GM19395 (cell line): ENCODE measurements around the gene AOAH.

Experiments
- ATAC-seq: cut with Tn5 transposase; IDR thresholded peaks from one replicate; pipeline ENCODE4 v1.9.1; 2021; ENCODE audit warnings: mild to moderate bottlenecking, moderate library complexity; ENCODE audit not compliant: unreplicated experiment

The AOAH gene

GRCh38 chr7:36564489-36564888 lies 159.8 kb downstream of the AOAH start:
- no peak for ATAC-seq

GRCh38 chr7:36563706-36564327 lies 160.5 kb downstream of the AOAH start:
- no peak for ATAC-seq

GRCh38 chr7:36562121-36562520 lies 162.2 kb downstream of the AOAH start:
- ATAC-seq, result no peak

GRCh38 chr7:36549029-36549428 lies 175.3 kb downstream of the AOAH start:
- ATAC-seq, result no peak

- no peak for ATAC-seq
These were observed 176.9 kb downstream of the AOAH start for GRCh38 chr7:36547416-36547815.

- ATAC-seq, result no peak
These were observed 178.0 kb downstream of the AOAH start for GRCh38 chr7:36546331-36546730.

GRCh38 chr7:36545291-36545690 lies 179.0 kb downstream of the AOAH start:
- no peak for ATAC-seq

- no peak for ATAC-seq
These were observed 186.2 kb downstream of the AOAH start for GRCh38 chr7:36538126-36538525.

GRCh38 chr7:36535866-36536664 lies 188.2 kb downstream of the AOAH start:
- ATAC-seq, result no peak

GRCh38 chr7:36533717-36534116 lies 190.6 kb downstream of the AOAH start:
- ATAC-seq, result no peak

GRCh38 chr7:36532981-36533499 lies 191.3 kb downstream of the AOAH start:
- no peak for ATAC-seq

GRCh38 chr7:36531951-36532350 lies 192.3 kb downstream of the AOAH start:
- no peak for ATAC-seq

GRCh38 chr7:36530456-36530855 lies 193.8 kb downstream of the AOAH start:
- ATAC-seq, result no peak

GRCh38 chr7:36527549-36527913 lies 196.8 kb downstream of the AOAH start:
- ATAC-seq, result no peak

GRCh38 chr7:36526863-36527548 lies 197.3 kb downstream of the AOAH start:
- ATAC-seq, result peak; percentile 90

- no peak for ATAC-seq
These were observed 200.8 kb downstream of the AOAH start for GRCh38 chr7:36523371-36524101.

- no peak for ATAC-seq
These were observed 201.8 kb downstream of the AOAH start for GRCh38 chr7:36522453-36523007.

- ATAC-seq, result no peak
These were observed 202.4 kb downstream of the AOAH start for GRCh38 chr7:36521911-36522310.

GRCh38 chr7:36521133-36521532 lies 203.2 kb downstream of the AOAH start:
- no peak for ATAC-seq

GRCh38 chr7:36515847-36516246 lies 208.4 kb downstream of the AOAH start:
- no peak for ATAC-seq
